Renal pelvis (tissue), 12 donors: ENCODE results near the gene GUCA1C. TPM values are rescaled to one million over a fixed set of nuclear protein-coding genes. Genes with fewer than 3 reads are reported as not detected.

Experiments used
- DNase-seq: peaks from one replicate; pipeline ENCODE4 v3.0.0-alpha.2; 2013
- long read RNA-seq, 16 experiments: transcript quantifications; one replicate each; lab custom pipeline, GENCODE V29; 2026
- polyA plus RNA-seq, 3 donors: library from polyadenylated mRNA; unstranded; fragments of 120-200 nt; gene quantifications; one replicate each; pipeline ENCODE4 v1.2.1, GENCODE V29; 2013; ENCODE audit not compliant: insufficient read length in 3 of 3

The GUCA1C gene
- polyA plus RNA-seq = under 1 TPM in 2 of 3 donors, not detected in 1; 0.50 to 0.57 TPM
- long read RNA-seq, donor 1 = 0 reads
- long read RNA-seq, donor 2 = 0 reads
- long read RNA-seq, donor 3 = 0 reads
- long read RNA-seq, donor 4 = 0 reads
- long read RNA-seq, donor 5 = 0 reads
- long read RNA-seq, donor 6 = 0 reads
- long read RNA-seq, donor 7 = 0 reads
- long read RNA-seq, donor 8 = 0 reads
- long read RNA-seq, donor 9 = 0 reads
- long read RNA-seq, donor 10 = 0 reads
- long read RNA-seq, donor 11 = 0 reads
- long read RNA-seq, donor 12, partial matches to known transcripts = 0 of 1 reads
- long read RNA-seq, donor 12, other reads (novel, unspliced or antisense) = 0 of 1 reads
- long read RNA-seq, donor 13 = 0 reads
- long read RNA-seq, donor 14 = 0 reads
- long read RNA-seq, donor 15 = 0 reads
- long read RNA-seq, donor 16 = 0 reads

GRCh38 chr3:108953700-108954099 is at the start of gene GUCA1C:
GUCA1C (minus strand) TSS chr3:108953879; CDS start chr3:108953762, 117 bp downstream.
- DNase-seq = no peak

GRCh38 chr3:108998436-108998835 is 44.8 kb upstream of the GUCA1C start:
- no peak for DNase-seq

GRCh38 chr3:108985844-108986243 is 32.2 kb upstream of the GUCA1C start:
- DNase-seq = no peak

- DNase-seq = no peak
Observed at GRCh38 chr3:108983051-108983450, 29.4 kb upstream of the GUCA1C start.

GRCh38 chr3:108976058-108976457 is 22.4 kb upstream of the GUCA1C start:
- DNase-seq = no peak

- no peak for DNase-seq
Observed at GRCh38 chr3:108973019-108973418, 19.3 kb upstream of the GUCA1C start.

- DNase-seq = no peak
Observed at GRCh38 chr3:108972482-108972881, 18.8 kb upstream of the GUCA1C start.

- no peak for DNase-seq
Observed at GRCh38 chr3:108970561-108970960, 16.9 kb upstream of the GUCA1C start.

- no peak for DNase-seq
Observed at GRCh38 chr3:108966773-108967172, 13.1 kb upstream of the GUCA1C start.

GRCh38 chr3:108959017-108959416 is 5.3 kb upstream of the GUCA1C start:
- no peak for DNase-seq

- DNase-seq = no peak
Observed at GRCh38 chr3:108953210-108953609, 469 bp downstream of the GUCA1C start.

GRCh38 chr3:108951820-108952501 is 1.7 kb downstream of the GUCA1C start:
- no peak for DNase-seq

GRCh38 chr3:108947855-108948254 is 5.8 kb downstream of the GUCA1C start:
- no peak for DNase-seq

GRCh38 chr3:108946292-108947285 is 7.1 kb downstream of the GUCA1C start:
- no peak for DNase-seq

- no peak for DNase-seq
Observed at GRCh38 chr3:108940568-108941263, 13.0 kb downstream of the GUCA1C start.

- DNase-seq = no peak
Observed at GRCh38 chr3:108940166-108940565, 13.5 kb downstream of the GUCA1C start.

GRCh38 chr3:108936924-108937689 is 16.6 kb downstream of the GUCA1C start:
- no peak for DNase-seq

GRCh38 chr3:108931035-108931434 is 22.6 kb downstream of the GUCA1C start:
- peak; percentile 30 for DNase-seq

- DNase-seq = no peak
Observed at GRCh38 chr3:108918866-108919265, 34.8 kb downstream of the GUCA1C start.
